Right ventricle myocardium superior (tissue), 1 donor: Measurements from ENCODE around the gene KANSL1. TPM values are rescaled to one million over a fixed set of nuclear protein-coding genes. Genes with fewer than 3 reads are reported as not detected.

Experiments
- ATAC-seq: fragments of 200-7000 bp; cut with Tn5 transposase; one replicate; pipeline ENCODE4 v1.9.1; 2020; ENCODE audit warnings: mild to moderate bottlenecking; ENCODE audit not compliant: poor library complexity
- DNase-seq: peaks from one replicate; pipeline ENCODE4 v3.0.0-alpha.2; 2020
- intact Hi-C: fragments of 100-400 bp; cut with DNase I; formaldehyde crosslinking; loops from one replicate; pipeline ENCODE4 v1.11.2; 2022
- total RNA-seq: library from RNA; stranded (reverse); fragmentation: NEBNext Ultra II Directional; extraction: Animal tissue kit (Norgen Biotek cat#: 25700); gene quantifications from one replicate; pipeline ENCODE4 v1.2.1, GENCODE V29; 2021
- donor health status: DM: no; HTN: yes; CAD: no; lungs with severe emphysema.

Gene KANSL1
- total RNA-seq, 1 donor from 2014 or later = 25.1 TPM

DNA sequence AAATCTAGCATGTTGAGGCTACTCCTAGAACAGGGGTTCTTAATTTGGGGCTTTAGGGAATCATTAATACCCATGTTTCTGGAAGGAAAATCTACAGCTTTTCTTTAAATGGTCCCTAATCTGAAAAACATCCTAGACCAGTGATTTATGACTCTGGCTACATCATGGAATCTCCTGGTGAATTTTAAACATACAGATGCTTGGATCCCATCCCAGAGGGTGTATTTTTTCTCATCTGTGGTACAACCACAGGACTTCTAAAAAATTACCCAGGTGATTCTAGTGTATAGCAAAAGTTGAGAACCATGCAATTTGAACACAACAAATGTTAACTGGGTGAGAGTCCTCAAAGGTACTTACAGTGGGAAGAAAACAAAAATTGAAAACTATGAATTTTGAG lies 41.5 kb downstream of the KANSL1 start:
- DNase-seq (no peak), ATAC-seq (no peak)
- intact Hi-C loops = no loop called here

DNA sequence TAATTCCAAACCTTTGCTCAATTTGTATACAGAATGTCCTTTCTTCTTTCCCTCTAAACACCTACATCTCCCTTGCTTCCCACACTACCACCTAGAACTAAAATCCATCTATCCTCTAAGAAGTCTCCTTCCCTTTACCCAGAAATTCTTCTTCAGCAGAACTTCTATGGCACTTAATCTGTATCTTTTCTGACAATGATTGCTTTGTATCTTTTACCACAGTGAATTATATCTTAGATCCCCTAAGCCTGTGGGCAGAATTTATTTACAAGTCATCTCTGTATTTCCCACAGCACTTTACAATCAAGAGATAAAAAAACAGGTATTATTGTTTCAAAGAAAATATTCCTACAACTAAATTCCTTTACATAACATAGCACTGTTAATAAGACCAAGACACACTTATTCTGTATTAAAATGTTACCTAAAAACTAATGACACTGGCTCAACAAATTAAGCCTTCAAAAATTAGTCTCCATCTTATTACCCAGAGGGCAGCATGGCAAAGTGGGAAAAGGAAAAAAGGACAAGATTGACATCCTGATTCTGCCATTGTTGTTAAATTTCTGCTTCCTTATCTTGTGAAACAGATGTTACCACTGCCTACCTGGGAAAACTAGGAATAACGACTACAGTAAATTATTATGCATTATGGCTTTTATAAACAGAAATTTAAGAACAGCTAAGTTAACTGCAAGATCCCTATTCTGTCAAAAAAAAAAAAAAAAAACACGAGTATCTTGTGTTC lies 42.8 kb downstream of the KANSL1 start:
- DNase-seq (no peak), ATAC-seq (no peak)
- intact Hi-C loops = no loop called here

- intact Hi-C loops = no loop called here
- DNase-seq (no peak), ATAC-seq (no peak)
Observed at GRCh38 chr17:46148247-46148646, 45.0 kb downstream of the KANSL1 start.

GRCh38 chr17:46147296-46147695 lies 45.9 kb downstream of the KANSL1 start:
- ATAC-seq = no peak
- intact Hi-C loops = no loop called here
- no peak for DNase-seq

GRCh38 chr17:46144246-46144645 lies 49.0 kb downstream of the KANSL1 start:
- DNase-seq = no peak
- ATAC-seq = no peak
- intact Hi-C loops = no loop called here

GRCh38 chr17:46143827-46144236 lies 49.4 kb downstream of the KANSL1 start:
- no peak for DNase-seq
- no peak for ATAC-seq
- intact Hi-C loops = no loop called here

GRCh38 chr17:46141645-46142044 lies 51.6 kb downstream of the KANSL1 start:
- DNase-seq (no peak), ATAC-seq (no peak)
- intact Hi-C loops = no loop called here

DNA sequence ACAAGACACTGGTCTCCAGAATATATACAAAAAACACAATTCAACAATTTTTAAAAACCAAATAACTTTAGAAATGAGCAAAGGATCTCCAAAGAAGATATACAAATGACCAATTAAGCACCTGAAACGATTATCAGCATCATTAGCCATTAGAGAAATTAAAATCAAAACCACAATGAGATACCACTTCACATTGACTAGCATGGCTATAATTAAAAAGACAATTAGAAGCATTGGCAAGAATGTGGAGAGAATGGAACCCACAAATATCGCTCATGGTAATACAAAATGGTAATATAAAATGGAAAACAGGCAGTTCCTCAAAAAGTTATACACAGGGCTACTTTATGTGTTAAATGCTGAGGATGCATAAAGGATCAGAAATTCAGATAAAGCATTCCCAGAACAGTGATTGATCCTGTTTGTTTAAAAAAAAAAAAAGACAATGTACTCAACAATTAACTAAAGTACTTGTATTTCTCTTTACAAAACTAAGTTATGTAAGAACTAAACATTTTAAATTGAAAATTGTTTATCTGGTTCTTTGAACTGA lies 52.5 kb downstream of the KANSL1 start:
- DNase-seq = no peak
- no peak for ATAC-seq
- intact Hi-C loops = no loop called here

DNA sequence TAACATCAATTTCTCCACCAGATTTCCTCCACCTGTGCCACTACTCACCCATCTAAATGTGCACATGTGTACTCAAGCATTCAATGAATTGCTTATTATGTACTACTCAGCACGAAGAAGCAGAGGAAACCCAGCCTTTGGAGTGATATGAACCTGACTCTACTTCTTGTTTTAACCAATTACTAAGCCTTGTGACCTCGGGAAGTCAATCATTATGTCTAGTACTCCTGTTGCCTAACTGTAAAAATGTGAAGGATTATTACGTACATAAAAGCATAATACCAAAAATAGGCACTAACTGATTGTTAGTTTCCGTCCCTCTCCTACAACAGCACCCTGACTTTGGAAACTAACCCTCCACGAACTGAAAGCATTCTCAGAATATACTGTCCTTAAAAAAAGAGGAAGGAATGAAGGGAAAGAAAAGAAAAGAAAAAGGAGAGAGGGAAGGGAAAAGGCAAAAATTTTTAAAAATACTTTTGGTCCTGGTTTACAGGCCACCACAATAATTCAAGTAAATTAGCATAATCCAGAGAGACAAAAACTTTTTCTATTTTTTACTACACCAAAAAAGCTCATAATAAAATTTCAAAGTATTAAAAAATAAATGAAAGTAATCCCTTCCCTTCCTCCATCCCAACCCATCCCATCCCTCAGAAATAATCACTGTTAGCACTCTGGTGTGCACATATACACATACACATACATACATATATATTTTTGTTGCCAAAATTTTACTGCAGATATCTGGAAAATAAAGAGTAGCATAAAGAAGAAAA lies 53.6 kb downstream of the KANSL1 start:
- ATAC-seq (no peak), DNase-seq (no peak)
- intact Hi-C loops = no loop called here

DNA sequence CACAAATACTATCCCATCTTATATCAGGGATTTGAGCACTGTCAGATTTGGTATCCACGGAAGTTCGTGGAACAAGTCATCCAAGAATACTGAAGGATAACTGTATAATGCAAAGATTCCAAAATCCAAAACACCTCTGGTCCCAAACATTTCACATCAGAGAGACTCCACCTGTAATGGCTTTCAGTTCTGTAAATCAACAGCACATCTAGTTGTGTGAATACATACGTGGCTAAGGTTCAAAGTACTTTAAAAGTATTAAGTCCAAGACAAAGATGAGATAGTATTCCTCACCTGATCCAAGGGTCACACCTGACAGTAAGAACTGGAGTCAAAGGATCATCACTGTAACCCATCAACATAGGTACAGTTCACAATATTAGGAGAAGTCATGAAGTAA lies 54.8 kb downstream of the KANSL1 start:
- intact Hi-C loops = no loop called here
- no peak for ATAC-seq
- no peak for DNase-seq

- intact Hi-C loops = no loop called here
- ATAC-seq (no peak), DNase-seq (no peak)
Observed at GRCh38 chr17:46136820-46137219, 56.4 kb downstream of the KANSL1 start.

DNA sequence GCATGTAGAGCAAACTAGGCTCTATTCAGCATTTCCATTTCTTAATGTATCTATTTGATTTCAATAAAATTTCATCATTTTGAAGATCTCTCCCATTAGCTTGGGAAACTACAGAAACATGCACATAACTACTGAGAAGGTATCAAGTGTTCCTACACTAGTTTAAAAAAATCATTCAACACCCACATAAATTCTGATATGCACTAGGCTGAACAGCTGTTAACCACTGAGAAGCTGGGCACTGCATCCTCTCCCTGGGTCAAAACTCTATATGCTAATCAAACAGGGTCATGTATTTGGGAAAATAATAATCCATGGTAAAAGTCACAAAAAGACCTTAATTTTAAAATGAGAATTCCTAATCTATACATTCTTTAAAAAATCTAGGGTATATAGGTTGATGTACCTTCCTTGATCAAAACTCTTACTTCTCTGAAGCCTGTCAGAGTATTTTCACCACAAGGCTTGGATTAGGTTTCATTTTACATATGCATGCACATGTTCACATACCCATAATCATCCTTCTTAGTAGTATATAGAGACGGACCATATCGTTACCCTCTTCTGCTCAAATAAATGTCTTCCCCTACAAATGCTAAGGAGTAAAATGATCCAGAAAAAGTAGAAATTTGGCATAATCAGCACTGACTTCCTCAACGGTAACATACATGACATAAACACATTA lies 57.2 kb downstream of the KANSL1 start:
- ATAC-seq (no peak), DNase-seq (no peak)
- intact Hi-C loops = no loop called here

- ATAC-seq (no peak), DNase-seq (no peak)
- intact Hi-C loops = no loop called here
Observed at GRCh38 chr17:46135126-46135812, 58.0 kb downstream of the KANSL1 start.

GRCh38 chr17:46129302-46129701 lies 63.9 kb downstream of the KANSL1 start:
- intact Hi-C loops = no loop called here
- no peak for DNase-seq
- no peak for ATAC-seq

DNA sequence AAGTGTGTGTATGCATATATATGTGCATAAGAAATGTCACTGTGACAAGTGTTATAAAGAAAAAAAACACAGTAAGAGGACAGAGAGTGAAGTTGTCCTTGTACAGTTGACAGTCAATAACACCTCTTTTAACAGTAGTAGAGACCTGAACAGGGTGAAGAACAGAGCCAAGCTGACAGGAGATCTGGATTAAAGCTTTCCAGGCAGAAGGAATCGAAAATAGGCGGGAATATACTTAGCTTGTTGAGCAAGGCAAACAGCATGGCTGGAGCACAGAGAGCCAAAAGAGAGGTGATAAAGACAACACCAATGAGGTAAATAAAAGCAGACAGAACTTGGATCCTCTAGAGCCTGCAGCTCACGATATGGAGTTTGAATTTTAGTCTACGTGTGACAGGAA lies 64.8 kb downstream of the KANSL1 start:
- ATAC-seq (peak; percentile 42), DNase-seq (no peak)
- intact Hi-C loops = no loop called here

DNA sequence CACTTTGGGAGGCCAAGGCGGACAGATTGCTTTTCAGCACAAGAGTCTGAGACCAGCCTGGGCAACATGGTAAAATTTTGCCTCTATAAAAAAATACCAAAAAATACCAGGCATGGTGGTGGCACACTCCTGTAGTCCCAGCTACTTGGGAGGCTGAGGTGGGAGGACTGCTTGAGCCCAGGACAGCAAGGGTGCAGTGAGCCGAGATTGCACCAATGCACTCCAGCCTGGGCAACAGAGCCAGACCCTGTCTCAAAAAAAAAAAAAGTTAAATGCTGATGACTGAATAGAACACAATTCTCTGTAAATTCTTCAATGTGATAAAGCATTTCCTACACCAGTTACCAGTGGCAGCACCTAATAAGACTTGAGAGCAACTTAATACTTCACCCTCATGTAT lies 65.7 kb downstream of the KANSL1 start:
- intact Hi-C loops = no loop called here
- DNase-seq (no peak), ATAC-seq (no peak)

DNA sequence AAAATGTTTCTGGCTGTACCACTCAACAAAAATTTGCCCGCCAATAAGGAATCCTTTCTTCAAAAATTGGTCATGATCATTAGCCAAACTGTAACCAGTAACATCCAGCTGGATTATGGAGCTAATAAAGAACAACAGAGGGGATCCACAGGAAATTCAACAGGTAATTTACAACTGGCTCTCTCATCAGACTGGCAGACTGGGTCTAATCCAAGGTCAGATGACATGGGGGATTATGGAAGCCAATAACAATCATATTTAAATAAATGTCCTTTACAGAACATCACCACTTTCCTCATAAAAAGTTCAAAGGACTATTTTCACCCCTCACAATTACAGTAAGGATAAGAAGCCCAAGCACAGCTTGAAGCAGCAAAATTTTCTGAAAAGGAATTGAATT lies 66.4 kb downstream of the KANSL1 start:
- no peak for ATAC-seq
- intact Hi-C loops = no loop called here
- no peak for DNase-seq

GRCh38 chr17:46125831-46126230 lies 67.4 kb downstream of the KANSL1 start:
- intact Hi-C loops = no loop called here
- DNase-seq (no peak), ATAC-seq (no peak)
